Activated T-helper 17 cell treated with anti-CD3 and anti-CD28 coated beads, Interleukin-2, amount 50 U/mL, for 72 hours (primary cell): Measurements from ENCODE around the gene CXCL5. TPM values are rescaled to one million over a fixed set of nuclear protein-coding genes. Genes with fewer than 3 reads are reported as not detected.
"Not testable (repeated sequence)": the region's sequence is repeated elsewhere in the genome, so short reads cannot be mapped to it uniquely, and the experiment has no call there.

Experiments
- ATAC-seq: fragments of 150-1000 bp; cut with Tn5 transposase; replicated peaks from 2 replicates; pipeline ENCODE4 v1.10.0; 2021; ENCODE audit warnings: mild to moderate bottlenecking, moderate library complexity
- H3K27ac Mint-ChIP-seq: one replicate; pipeline ENCODE4 v1.8.0; 2022; ENCODE audit warnings: mixed read lengths
- H3K27me3 Mint-ChIP-seq: one replicate; pipeline ENCODE4 v1.8.0; 2022; ENCODE audit warnings: mixed read lengths
- H3K36me3 Mint-ChIP-seq: one replicate; pipeline ENCODE4 v1.8.0; 2022; ENCODE audit warnings: low read depth, mild to moderate bottlenecking, mixed read lengths
- H3K4me1 Mint-ChIP-seq: one replicate; pipeline ENCODE4 v1.8.0; 2022; ENCODE audit warnings: mixed read lengths
- H3K4me3 Mint-ChIP-seq: one replicate; pipeline ENCODE4 v1.8.0; 2022; ENCODE audit warnings: mild to moderate bottlenecking, mixed read lengths
- H3K9me3 Mint-ChIP-seq: one replicate; pipeline ENCODE4 v1.8.0; 2022; ENCODE audit warnings: mixed read lengths
- total RNA-seq, 2 donors: library from RNA; stranded (reverse); gene quantifications; one replicate each; pipeline ENCODE4 v1.2.3, GENCODE V29; 2022

Gene CXCL5
- total RNA-seq, 2 donors from 2014 or later: not detected

- Mint-ChIP-seq H3K9me3 (no peaks in the 10 kb centered on the region), H3K4me1 (no peaks in the 10 kb centered on the region), H3K4me3 (no peak overlapping the region), H3K36me3 (no peaks in the 10 kb centered on the region), H3K27me3 (peaks cover 3% of the 10 kb centered on the region), H3K27ac (no peak overlapping the region)
- no peak for ATAC-seq
These were observed 6.4 kb downstream of the CXCL5 start for GRCh38 chr4:73992050-73992449.

- Mint-ChIP-seq H3K27me3 (peaks cover 3% of the 10 kb centered on the region), H3K36me3 (no peaks in the 10 kb centered on the region), H3K27ac (no peak overlapping the region), H3K4me3 (no peak overlapping the region), H3K9me3 (no peaks in the 10 kb centered on the region), H3K4me1 (no peaks in the 10 kb centered on the region)
- ATAC-seq: no peak
These were observed 6.8 kb downstream of the CXCL5 start for GRCh38 chr4:73991742-73992000.

- Mint-ChIP-seq H3K4me1 (no peaks in the 10 kb centered on the region), H3K36me3 (no peaks in the 10 kb centered on the region), H3K27ac (no peak overlapping the region), H3K27me3 (peaks cover 3% of the 10 kb centered on the region), H3K9me3 (no peaks in the 10 kb centered on the region), H3K4me3 (no peak overlapping the region)
- no peak for ATAC-seq
These were observed 7.3 kb downstream of the CXCL5 start for GRCh38 chr4:73990988-73991741.

- H3K4me1 Mint-ChIP-seq: no peaks in the 10 kb centered on the region
- no peaks in the 10 kb centered on the region for H3K9me3 Mint-ChIP-seq
- ATAC-seq: no peak
- peaks cover 3% of the 10 kb centered on the region for H3K27me3 Mint-ChIP-seq
- no peak overlapping the region for H3K27ac Mint-ChIP-seq
- H3K4me3 Mint-ChIP-seq: no peak overlapping the region
- H3K36me3 Mint-ChIP-seq: no peaks in the 10 kb centered on the region
These were observed 8.5 kb downstream of the CXCL5 start for GRCh38 chr4:73989928-73990327.

DNA sequence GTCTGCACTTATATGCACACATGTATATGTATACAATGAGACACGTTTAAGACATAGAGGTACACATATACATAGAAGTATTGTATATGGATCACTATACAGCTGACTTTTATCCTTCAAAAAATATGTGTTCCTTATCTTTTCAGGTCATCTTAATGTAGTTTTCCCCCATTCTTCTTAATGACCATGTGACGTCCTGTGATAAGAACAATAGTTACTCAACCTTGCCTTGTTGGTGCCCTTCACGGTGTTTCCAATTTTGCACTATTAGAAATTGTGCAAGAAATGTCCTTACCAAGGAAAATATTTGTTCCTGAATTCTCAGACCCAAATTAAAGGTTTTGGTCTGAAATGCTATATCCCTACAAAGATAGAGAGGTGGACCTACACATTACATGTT lies 9.4 kb downstream of the CXCL5 start:
- H3K36me3 Mint-ChIP-seq: no peaks in the 10 kb centered on the region
- ATAC-seq: no peak

DNA sequence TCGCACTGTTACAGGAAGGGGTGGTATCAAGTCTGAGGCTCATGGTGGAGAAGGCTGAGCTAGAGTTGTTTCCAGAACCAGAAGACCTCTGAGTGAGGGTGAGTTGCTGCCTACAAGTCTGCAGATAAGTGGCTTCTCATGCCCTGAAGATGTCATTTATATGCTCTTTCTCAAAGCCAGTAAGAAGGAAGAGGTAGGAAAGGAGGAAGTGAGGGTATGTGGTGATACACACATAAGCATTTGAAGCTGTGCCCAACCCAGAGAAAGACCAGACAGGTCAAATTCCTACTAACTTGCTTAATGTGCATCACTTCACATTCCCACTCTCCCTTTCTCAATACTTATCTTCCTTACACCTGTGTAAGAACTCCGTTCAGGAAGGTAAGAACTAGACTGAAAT lies 10.4 kb downstream of the CXCL5 start, which contains the start of gene PPBP:
Gene PPBP, minus strand, starts transcription at position 130 of the 400 bp plus-strand sequence. Its CDS starts 87 bp downstream, at position 43.
- Mint-ChIP-seq H3K4me1 (no peaks in the 10 kb centered on the region), H3K9me3 (no peaks in the 10 kb centered on the region), H3K4me3 (no peak within 1 kb of the TSS), H3K36me3 (no peaks in the 10 kb centered on the region), H3K27ac (no peak within 1 kb of the TSS), H3K27me3 (no peaks in the 10 kb centered on the region)
- no peak for ATAC-seq

More for the DNA sequence above, 9.4 kb downstream of the CXCL5 start:
- H3K4me3 Mint-ChIP-seq: no peak overlapping the region
- H3K27ac Mint-ChIP-seq: no peak overlapping the region
- H3K27me3 Mint-ChIP-seq: peaks cover under 1% of the 10 kb centered on the region
- no peaks in the 10 kb centered on the region for H3K4me1 Mint-ChIP-seq
- no peaks in the 10 kb centered on the region for H3K9me3 Mint-ChIP-seq

GRCh38 chr4:73985528-73985852 lies 13.0 kb downstream of the CXCL5 start:
- no peaks in the 10 kb centered on the region for H3K4me1 Mint-ChIP-seq
- no peaks in the 10 kb centered on the region for H3K9me3 Mint-ChIP-seq
- H3K4me3 Mint-ChIP-seq: no peak overlapping the region
- peaks cover 3% of the 10 kb centered on the region for H3K27me3 Mint-ChIP-seq
- ATAC-seq: no peak
- no peaks in the 10 kb centered on the region for H3K36me3 Mint-ChIP-seq
- H3K27ac Mint-ChIP-seq: no peak overlapping the region

DNA sequence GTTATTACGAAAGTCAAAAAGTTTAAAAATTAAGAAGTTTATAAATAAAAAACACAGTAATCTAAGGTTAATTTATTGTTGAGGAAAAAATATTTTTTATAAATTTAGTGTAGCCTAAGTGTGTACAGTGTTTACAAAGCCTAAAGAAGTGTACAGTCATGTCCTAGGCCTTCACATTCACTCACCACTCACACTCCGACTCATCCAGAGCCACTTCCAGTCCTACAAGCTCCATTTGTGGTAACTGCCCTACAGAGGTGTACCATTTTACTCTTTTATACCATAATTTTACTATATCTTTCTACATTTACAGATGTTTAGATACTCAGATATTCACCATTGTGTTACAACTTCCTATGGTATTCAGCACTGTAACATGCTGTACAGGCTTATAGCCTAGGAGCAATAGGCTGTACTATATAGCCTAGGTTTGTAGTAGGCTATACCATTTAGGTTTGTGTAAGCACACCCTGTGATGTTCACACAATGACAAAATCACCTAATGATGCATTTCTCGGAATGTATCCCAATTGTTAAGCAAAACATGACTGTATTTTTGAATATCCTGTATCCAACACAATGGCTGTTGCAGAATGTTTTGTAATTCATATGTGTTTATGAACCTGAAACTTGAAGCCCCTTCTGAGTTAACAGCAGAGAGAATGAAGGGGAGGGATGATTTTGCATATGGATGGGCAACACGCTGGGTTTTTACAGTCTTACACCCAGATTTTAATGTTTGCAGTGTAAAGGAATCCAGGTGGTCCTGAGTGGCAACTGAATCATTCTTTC lies 13.5 kb downstream of the CXCL5 start:
- Mint-ChIP-seq H3K36me3 (no peaks in the 10 kb centered on the region), H3K4me1 (no peaks in the 10 kb centered on the region), H3K27me3 (peaks cover 5% of the 10 kb centered on the region), H3K9me3 (no peaks in the 10 kb centered on the region), H3K4me3 (no peak overlapping the region), H3K27ac (no peak overlapping the region)
- no peak for ATAC-seq

- not testable (repeated sequence) for H3K9me3 Mint-ChIP-seq, H3K27me3 Mint-ChIP-seq, H3K36me3 Mint-ChIP-seq, H3K27ac Mint-ChIP-seq, H3K4me3 Mint-ChIP-seq, ATAC-seq, H3K4me1 Mint-ChIP-seq
These were observed 17.3 kb downstream of the CXCL5 start for GRCh38 chr4:73981175-73981574.

DNA sequence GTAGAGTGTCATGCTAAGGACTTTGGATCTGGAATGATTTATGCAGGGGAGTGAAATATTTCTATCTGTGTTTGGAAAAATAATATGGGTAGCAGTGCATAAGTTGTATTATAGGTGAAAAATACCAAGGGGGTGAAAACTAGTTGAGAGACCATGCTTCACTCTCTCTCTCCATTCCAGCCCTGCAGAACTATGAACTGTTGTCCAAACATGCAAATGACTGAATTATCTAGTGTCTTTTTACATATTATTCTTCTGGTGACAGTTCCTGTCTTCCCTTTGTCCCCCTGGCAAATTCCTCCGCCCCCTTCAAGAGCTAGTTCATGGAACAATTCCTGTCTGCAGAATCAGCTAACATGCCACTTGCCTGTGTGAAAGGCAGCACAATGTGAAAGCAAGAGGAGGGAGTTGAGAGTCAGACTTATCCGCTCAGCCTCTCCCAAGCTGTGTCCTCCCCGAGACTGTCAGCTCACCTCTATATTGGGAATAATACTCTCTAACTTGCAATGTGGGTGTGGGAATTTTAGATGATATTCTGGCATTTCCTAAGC lies 19.0 kb downstream of the CXCL5 start:
- H3K36me3 Mint-ChIP-seq: no peaks in the 10 kb centered on the region
- peaks cover 5% of the 10 kb centered on the region for H3K27me3 Mint-ChIP-seq
- ATAC-seq: no peak
- peaks cover 10% of the 10 kb centered on the region for H3K9me3 Mint-ChIP-seq
- no peaks in the 10 kb centered on the region for H3K4me1 Mint-ChIP-seq
- no peak overlapping the region for H3K4me3 Mint-ChIP-seq
- no peak overlapping the region for H3K27ac Mint-ChIP-seq

- Mint-ChIP-seq H3K9me3 (peaks cover 10% of the 10 kb centered on the region), H3K27ac (no peak overlapping the region), H3K36me3 (no peaks in the 10 kb centered on the region), H3K4me1 (no peaks in the 10 kb centered on the region), H3K27me3 (peaks cover 5% of the 10 kb centered on the region), H3K4me3 (no peak overlapping the region)
- no peak for ATAC-seq
These were observed 19.6 kb downstream of the CXCL5 start for GRCh38 chr4:73978886-73979285.

DNA sequence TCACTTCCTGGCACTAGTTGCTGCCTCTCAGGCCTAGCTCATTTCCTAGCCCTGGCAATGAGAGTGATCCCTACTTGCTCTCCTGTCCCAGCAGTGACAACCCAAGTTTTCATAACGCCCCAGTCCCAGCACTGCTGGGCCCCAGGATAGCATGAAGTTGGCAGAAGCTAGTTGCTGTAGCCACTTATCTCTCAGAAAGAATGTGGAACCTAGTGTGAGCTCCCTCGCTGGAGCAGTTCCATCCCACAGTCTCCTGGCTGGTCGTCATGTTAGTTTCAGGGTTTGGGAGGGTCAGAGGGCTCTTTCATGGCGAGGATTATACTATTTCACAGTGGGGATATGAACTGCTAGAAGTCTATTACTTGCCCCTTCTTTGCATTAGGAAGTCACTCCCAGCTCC lies 21.8 kb downstream of the CXCL5 start:
- H3K4me1 Mint-ChIP-seq: no peaks in the 10 kb centered on the region
- no peak overlapping the region for H3K27ac Mint-ChIP-seq
- H3K9me3 Mint-ChIP-seq: peaks cover 18% of the 10 kb centered on the region
- no peaks in the 10 kb centered on the region for H3K36me3 Mint-ChIP-seq
- H3K27me3 Mint-ChIP-seq: peaks cover 5% of the 10 kb centered on the region
- no peak overlapping the region for H3K4me3 Mint-ChIP-seq
- no peak for ATAC-seq

DNA sequence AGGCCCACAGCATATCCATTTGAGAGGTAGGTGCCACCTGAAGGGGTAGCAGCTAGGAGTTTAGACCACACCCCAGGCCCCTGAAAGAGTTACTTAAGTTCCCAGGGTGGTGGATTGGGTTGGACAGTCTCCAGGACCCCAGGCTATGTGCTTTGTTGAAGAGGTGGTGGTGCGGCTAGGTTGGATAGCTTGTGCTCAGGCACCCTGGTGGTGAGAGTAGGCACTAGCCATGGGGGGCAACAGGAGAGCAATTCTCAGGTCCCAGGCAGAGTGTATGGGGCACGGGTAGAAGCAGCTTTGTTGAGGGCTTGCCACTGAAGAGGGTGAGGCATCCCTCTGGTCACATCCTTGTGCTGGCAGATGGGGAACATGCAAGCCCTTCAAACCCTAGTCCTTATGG lies 22.3 kb downstream of the CXCL5 start:
- Mint-ChIP-seq H3K4me3 (no peak overlapping the region), H3K27me3 (peaks cover 5% of the 10 kb centered on the region), H3K4me1 (no peaks in the 10 kb centered on the region), H3K27ac (no peak overlapping the region), H3K36me3 (no peaks in the 10 kb centered on the region), H3K9me3 (peaks cover 23% of the 10 kb centered on the region)
- ATAC-seq: no peak

GRCh38 chr4:73974352-73974751 lies 24.1 kb downstream of the CXCL5 start:
- no peak overlapping the region for H3K27ac Mint-ChIP-seq
- no peak overlapping the region for H3K4me3 Mint-ChIP-seq
- no peak for ATAC-seq
- H3K27me3 Mint-ChIP-seq: no peaks in the 10 kb centered on the region
- H3K9me3 Mint-ChIP-seq: peaks cover 32% of the 10 kb centered on the region
- H3K4me1 Mint-ChIP-seq: no peaks in the 10 kb centered on the region
- H3K36me3 Mint-ChIP-seq: no peaks in the 10 kb centered on the region

DNA sequence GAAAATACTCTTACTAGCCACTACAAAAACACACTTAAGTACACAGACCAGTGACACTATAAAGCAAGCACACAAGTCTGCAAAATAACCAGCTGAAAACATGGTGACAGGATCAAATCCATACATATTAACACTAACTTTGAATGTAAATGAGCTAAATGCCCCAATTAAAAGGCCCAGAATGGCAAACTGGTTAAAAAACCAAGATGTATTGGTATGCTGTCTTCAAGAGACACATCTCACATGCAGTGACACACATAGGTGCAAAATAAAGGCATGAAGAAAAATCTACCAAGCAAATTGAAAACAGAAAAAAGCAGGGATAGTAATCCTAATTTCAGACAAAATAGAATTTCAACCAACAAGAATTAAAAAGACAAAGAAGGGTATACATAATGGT lies 27.5 kb downstream of the CXCL5 start:
- peaks cover 3% of the 10 kb centered on the region for H3K27me3 Mint-ChIP-seq
- ATAC-seq: no peak
- no peaks in the 10 kb centered on the region for H3K36me3 Mint-ChIP-seq
- no peak overlapping the region for H3K4me3 Mint-ChIP-seq
- no peaks in the 10 kb centered on the region for H3K4me1 Mint-ChIP-seq
- H3K9me3 Mint-ChIP-seq: peaks cover 32% of the 10 kb centered on the region
- no peak overlapping the region for H3K27ac Mint-ChIP-seq
